Cortex of kidney (tissue), 1 donor: ENCODE data around the gene UQCC2.

ENCODE experiments used
- DNase-seq: peaks from one replicate; lab custom pipeline; 2025; lab: John Stamatoyannopoulos, UW

The UQCC2 gene

DNA sequence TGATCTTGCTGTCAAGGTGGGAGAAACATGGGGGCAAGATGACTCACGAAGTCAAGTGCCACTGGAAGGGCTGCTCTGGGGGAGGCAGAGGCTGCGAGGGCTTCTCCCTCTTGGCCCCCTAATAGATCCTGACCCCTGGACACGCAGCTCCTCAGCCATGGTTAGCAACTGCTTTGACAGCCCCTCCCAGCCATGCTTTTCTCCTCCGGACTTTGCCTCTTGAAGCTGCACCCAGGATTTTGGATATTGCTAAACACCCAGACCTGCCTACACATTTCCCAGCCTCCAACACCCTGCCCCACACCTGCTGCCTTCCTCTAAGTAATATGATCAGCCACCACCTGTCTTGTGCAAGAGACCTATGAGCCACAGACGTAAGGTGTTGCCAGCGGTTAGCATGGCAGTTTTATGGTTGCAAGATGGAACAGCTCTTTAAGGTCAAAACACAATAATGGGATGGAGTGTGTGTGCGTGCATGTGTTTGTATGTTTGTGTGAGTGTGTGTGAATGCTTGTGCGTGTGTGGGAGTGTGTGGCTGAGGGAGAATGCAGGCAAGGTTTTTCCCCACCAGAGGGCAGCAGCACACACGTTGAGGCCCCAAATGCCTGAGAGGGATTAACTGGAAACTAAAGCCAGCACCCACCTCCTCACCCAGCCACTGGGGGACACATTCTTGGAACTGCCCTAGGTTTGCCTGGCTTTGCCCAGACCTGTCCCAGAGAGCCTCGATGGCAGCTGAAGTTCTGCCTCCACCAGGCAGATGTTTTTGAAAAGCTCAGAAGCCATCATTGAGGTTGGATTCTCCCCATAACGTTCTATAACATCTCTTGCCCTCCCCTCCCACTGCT lies 32.7 kb upstream of the UQCC2 start:
- no peak for DNase-seq

DNA sequence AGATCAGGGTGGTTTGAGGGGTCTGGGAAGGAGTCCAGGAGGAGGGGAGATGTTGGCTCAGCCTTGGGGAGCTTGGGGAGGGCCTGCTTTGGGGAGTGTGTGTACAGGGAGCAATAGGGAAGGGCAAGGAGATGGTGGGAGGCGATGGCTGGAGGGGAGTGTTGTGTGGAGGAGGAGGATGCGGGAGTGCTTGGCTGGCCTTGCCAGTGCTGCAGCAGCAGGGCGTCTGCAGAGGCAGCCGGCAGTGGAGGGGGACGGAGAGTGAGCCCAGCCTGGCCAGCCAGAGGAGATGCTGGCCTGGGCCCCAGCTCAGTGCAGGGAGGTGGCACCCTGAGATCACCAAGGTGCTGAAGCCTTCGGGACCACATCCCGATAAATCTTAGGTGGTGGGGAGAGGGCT lies 31.3 kb upstream of the UQCC2 start:
- no peak for DNase-seq

GRCh38 chr6:33742092-33742491 lies 30.6 kb upstream of the UQCC2 start:
- DNase-seq: no peak

DNA sequence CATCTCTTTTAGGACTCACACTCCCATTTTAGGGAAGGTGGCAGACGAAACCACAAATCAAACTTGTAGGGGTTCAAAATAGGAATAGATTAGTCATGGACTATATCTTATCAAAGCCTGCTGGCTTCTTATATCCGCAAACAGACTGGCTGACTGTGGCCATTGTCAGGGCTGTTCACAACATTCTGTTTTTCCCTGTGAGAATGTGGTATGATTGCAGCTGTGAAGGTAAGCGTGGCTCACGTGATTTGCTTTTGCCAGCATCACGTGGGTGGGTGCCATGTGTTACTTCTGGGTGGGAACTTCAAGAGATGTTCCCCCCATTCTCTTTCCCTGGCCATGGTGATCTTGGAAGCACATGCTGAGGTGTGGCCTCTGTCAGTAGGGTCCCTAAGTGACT lies 29.3 kb upstream of the UQCC2 start:
- no peak for DNase-seq

DNA sequence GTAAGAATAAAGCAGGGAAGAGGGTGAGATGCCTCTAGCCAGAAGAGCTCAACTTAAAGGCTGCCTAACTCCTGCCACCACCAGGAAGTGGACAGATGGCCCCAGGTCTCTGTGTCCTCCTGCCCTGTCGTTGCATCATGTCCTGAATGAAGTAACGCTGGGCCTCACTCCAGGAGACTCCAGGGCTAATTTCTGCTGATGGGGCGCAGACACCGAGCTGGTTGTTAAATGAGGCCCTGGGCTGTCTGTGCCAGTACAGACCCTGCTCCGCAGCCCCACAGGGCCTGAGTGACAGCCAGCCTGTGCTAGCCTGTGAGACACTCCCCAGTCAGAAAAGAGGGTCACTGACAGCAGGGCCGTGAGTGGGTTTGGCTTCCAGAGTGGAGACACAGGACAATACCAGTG lies 28.7 kb upstream of the UQCC2 start:
- no peak for DNase-seq

DNA sequence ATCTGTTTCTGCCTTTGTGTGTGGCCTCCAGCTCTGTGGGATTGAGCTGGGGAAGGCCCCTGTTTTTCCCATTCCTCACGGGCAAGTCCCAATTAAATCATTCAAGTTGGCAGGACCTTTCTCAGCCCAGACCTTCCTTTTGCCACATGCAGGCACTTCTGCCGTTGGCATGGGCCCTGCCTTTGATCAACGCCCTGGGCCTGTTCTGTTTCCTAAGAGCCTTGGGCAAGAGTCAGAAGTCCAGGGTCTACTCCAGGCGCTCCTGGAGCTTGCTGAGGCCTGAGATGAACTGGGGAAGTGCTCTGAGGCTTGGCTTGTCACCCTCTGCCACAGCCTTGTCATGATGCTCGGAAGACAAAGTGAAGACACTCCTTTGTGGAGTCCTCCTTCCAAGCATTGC lies 28.1 kb upstream of the UQCC2 start:
- no peak for DNase-seq

DNA sequence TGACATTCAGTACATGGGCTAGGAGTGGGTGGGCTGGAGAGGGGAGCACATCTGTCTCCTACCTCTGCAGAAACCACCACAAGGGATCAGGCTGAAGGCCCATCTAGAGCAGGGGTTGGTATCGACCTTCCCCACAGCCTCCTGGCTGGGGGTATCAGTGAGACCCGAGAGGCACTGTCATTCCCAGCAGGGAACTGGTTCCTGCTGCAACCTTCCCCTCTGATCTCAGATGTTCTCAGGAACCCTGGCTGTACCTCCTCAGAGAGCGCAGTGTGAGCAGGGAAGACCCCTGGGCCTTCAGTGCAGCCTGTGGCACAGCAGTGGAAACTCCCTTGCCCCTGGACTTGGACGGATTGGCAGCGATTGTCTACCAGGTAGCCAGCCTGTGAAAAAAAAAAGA lies 27.4 kb upstream of the UQCC2 start:
- no peak for DNase-seq

DNA sequence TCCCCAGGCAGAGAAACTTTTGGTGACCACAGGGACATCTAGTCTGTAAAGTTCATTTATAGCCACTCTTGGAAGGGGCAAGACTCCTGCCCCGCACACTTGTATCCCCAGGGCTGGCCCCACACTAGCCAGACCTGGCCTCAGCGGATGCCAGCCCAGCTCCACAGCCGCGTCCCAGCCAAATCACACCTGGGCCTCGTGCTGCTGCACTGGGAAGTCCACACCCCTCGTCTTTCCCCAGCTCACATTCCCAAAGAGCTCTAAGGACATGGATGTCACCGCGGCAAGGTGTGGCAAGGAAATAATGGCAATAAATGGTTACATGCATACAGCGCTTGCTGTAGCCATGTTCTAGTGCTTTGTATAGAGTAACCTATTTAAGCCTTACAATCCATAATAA lies 26.7 kb upstream of the UQCC2 start:
- DNase-seq: no peak

- no peak for DNase-seq
These were observed 25.9 kb upstream of the UQCC2 start for GRCh38 chr6:33737267-33738026.

DNA sequence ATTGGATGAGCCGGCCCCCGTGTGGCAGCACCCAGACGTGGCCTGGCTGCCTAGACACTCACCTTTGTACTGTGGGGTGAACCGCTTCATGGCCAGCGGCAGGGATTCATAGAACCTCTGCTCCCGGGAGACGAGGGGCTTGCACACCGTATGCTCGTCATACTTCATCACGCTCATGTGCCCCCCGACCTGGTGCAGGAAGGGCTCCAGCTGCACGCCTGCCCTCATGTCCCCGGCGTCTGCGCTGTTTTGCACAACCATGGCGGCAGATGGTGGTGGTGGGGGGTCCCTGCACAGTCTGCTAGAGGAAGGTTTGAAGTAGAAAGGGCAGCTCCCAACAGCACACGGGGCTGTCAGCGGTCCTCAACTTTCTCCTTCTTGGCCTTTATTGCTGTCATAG lies 23.7 kb upstream of the UQCC2 start:
- DNase-seq: no peak

GRCh38 chr6:33733709-33734007 lies 22.2 kb upstream of the UQCC2 start:
- DNase-seq: no peak

GRCh38 chr6:33732817-33733708 lies 21.6 kb upstream of the UQCC2 start:
- DNase-seq: no peak

- no peak for DNase-seq
These were observed 20.9 kb upstream of the UQCC2 start for GRCh38 chr6:33732385-33732784.

- no peak for DNase-seq
These were observed 20.3 kb upstream of the UQCC2 start for GRCh38 chr6:33731751-33732282.

- no peak for DNase-seq
These were observed 19.5 kb upstream of the UQCC2 start for GRCh38 chr6:33731035-33731434.

DNA sequence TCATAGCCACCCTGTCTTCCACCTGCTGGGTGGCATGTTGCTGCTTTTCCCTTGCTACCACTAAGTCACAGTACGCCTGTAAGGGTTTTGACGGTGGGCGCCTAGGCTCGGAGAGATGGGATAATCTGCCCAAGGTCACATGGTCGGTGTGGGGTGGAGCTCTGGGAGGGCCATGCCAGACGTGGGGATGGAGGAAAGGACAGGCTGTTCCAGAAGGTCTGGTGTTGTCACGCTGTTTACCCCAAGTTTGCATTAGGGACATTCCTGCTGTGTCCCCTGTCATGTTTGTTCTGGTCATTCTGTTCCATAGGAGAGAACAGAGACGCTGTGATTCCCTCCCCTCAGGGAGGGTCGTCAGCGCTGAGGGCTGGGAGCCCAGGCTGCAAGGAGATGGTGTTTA lies 19.1 kb upstream of the UQCC2 start:
- DNase-seq: no peak

DNA sequence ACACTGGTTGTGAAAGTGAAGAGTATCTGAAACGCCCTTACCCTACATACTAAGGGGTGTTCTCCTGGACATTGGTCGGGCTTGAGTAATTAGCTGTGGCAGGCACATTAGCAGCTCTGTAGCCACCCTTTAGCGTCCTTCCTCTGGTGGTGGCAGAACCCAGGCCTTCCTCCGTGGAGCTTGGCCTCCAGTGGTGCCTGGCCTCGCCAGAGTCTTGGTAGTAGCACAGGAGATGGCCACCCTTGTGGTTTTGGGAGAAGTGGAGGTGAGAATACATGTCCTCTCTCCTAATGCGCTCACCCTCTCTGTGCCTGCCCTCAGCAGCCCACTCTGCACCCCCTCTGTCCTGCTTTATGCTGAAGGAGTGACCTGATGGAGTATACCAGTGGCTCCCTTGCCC lies 17.6 kb upstream of the UQCC2 start:
- DNase-seq: no peak

DNA sequence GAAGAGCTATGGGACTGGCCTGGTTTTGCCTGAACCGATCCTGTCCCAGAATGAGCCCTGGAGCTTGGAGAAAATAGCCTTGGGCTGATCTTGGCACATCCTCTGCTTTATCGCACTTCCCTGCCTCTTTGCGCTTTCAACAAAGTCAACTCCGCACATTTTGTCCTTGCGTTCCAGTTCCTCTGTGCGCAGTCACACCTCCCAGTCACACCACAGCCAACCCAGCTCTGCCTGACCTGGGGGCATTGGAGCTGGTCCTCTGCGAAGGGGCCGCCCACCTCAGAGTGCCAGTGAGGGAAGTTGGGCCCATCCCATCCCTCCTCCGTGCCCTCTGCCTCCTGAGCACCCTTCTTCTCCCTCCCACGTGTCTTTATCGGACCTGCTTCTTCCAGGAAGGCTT lies 16.9 kb upstream of the UQCC2 start:
- DNase-seq: no peak

DNA sequence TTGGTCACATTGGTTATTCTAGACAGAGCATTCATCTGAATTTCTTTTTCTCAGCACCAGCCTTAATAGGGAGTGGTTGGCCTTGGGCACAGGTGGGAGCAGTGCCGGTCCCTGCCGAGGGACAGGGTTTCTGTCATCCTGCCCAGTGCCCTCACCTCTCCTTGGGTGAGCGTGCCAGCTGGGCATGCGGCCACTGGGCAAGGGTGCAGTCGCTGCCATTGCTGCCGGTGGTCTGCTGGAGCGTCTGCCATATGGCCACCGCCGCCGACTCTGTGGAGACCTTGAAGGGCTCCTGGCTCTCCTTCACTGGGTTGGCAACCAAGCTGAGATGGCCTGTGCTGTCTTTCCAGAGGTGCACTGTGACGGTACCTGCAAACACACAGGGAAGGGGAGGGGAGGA lies 16.4 kb upstream of the UQCC2 start:
- no peak for DNase-seq

GRCh38 chr6:33727126-33727525 lies 15.6 kb upstream of the UQCC2 start:
- DNase-seq: no peak

DNA sequence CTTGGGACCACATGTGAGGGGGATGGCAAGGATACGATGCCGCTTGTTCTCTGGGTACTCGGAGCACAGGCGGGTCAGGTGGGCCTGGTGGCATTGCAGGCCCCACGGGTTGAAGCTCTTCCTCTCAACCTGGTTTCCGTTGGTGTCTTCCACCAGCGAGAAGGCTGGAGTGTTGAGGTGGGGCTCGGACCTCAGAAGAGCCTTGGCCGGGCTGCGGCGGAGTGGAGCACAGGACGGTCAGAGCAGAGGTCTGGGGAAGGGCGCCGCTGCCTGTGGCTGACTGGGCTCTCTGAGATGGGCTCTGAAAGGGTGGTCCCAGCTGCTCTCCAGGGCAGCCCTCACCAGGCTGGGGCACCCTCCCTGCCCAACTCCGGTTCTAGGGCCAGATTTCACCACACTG lies 15.2 kb upstream of the UQCC2 start:
- DNase-seq: no peak

GRCh38 chr6:33725891-33726673 lies 14.6 kb upstream of the UQCC2 start:
- no peak for DNase-seq
